IPS DF 4.7 (cell line): ENCODE data around the gene SLC23A2.

Source experiments
- DNase-seq: peaks from one replicate; pipeline ENCODE4 v3.0.0-alpha.2; 2013; ENCODE audit warnings: low spot score; ENCODE audit errors: extremely low read depth

SLC23A2 gene

DNA sequence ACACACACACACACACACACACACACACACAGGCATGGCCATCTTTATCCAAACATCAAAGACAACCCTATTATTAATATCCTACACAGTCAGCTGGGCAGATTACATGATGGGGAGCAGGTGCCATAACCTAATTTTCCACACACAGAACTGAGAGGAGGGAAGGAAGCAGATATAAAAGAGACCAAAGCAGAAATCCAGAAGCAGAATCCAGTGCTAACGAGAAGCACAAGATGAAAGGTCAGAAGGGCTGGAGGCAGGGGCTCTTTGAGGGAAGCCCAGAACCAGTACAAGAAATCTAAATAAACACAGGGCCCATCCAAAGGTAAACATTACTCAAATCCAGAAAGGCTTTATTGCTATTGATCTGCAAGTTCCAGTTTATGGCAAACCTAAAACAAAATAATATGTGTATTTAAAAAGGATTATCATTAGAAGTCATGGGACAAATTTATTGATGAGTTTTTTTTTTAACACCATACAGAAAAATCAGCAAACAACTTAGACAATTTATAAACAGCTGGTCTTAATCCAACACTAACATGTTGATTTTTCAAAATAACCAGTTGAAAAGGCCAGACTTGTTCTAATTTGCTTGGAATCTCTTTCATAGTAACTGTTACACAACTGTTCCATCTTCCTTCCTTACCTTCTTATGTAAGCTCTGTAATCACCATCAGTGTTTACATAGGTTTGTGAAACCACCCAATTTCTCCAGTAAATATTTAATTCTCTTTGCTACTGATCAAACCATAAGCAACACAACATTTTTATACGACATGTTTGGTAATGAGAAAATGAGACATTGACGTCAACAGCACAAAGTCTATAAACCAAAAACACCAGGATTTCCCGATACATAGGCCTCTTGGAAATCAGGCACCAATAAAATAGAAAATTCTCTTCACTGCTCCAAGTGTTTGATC is 34.2 kb downstream of the SLC23A2 start:
- no peak for DNase-seq

DNA sequence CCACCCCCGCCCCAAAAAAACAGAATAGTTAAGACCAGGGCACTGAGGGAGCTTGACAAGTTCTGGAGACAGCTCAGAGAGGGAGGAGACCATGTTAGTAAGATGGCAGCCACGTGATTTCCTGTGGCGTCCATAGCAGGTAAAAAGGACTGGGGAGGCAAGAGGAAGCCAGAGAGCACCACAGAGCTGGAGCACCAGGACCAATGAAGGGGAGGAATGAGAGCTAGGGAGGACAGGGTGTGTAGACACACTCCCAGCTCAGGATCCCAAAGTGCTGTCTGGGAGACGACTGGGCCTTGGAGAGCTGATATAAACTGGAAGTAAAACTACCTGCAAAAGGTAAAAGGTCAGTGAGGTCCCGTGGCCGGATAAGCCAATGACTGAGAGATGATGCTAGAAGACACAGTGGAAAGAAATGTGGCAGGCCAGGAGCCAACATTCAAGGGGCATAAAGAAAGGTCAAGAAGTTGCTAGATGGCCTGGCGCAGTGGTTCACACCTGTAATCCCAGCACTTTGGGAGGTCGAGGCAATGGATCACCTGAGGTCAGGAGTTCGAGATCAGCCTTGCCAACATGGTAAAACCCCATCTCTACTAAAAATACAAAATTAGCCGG is 39.0 kb downstream of the SLC23A2 start:
- no peak for DNase-seq

DNA sequence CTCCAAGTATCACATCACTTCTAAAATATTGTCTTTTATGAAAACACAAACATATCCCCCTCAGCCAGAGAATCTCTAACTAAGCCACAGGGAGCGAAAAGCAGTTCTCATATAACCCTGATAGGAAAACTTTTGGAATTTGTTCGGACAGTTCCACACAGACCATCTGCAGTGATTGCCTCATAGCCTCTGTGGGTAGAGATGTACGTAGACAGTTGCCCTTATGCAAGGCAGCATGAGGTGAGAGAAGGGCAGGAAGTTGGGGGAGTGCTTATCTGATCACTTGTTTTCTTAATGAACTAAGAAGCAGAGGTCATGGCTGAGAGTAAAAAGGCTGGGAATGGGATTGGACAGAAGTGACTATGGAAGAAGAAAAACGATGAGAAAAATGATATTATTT is 39.6 kb downstream of the SLC23A2 start:
- no peak for DNase-seq

DNA sequence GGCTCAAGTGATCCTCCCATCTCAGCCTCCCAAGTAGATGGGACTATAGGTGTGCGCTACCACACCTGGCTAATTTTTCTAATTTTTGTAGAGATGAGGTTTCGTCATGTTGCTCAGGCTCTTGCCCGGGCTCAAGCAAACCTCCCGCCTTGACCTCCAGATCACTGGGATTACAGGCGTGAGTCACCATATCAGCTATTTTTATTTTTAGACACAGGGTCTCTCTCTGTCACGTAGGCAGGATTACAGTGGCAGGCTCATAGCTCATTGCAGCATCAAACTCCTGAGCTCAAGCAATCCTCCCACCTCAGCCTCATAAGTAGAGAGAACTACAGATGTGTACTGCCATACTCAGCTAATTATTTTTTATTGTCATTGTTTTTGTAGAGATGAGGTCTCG is 41.7 kb downstream of the SLC23A2 start:
- no peak for DNase-seq

DNA sequence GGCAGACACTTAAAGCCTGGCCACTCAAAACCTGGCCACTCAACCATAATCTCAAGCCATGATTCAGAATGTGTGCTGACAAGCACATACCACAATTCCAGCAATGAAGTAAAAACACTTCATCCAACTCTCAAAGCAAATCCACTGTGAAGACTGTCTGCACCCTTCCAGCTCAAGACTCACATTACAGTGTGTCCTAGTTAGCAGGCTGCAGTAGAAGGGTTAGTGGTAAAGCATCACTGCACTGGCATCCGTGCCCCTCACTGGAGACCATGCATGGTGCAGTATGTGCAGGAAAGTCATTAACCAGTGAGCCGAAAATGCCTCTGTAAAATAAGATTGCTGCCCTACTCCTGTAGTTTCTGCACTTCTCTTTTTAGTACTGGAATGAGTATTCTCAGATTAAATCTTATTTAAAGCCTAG is 43.4 kb downstream of the SLC23A2 start:
- DNase-seq, result no peak

DNA sequence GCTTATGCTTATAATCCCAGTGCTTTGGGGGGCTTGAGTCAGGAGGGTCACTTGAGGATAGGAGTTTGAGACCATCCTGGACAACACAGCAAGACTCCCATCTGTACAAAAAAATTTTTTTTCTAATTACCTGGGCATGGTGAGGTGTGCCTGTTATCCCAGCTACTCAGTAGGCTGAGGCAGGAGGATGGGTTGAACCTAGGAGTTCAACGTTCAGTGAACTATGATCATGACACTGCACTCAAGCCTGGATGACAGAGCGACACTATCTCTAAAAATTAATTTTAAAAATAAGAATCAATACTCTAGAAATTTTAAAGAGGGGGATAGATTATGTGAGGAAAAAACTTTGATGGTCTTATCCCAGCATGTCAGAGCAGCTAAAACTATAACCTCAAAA is 44.1 kb downstream of the SLC23A2 start:
- DNase-seq, result no peak

DNA sequence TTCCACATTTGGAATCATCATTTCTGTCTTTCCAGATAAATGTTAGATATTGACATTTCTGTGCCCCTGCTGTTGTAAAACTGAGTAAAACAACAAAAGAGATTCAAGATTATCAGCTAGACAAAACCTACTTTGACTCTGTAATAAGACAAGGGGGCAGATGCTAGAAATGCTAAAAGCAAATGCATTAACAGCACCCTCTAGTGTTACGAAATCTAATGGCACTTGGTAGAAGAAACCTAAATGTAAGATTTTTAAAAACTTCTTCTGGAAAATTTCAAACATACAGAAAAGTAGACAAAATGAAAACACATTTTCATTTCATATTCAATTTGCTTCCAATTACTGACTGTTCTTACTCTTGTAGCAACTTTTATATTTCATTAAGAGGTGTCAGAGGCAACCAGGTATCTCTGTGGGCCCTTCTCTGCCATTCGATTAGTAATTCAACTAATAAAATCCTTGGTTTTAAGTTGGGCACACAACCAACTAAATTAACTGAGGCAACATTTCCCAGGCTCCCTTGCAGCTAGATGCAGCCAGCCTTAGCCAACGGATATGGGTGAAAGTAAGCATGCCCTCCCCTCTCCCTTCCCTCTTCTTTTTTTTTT is 45.0 kb downstream of the SLC23A2 start:
- no peak for DNase-seq

DNA sequence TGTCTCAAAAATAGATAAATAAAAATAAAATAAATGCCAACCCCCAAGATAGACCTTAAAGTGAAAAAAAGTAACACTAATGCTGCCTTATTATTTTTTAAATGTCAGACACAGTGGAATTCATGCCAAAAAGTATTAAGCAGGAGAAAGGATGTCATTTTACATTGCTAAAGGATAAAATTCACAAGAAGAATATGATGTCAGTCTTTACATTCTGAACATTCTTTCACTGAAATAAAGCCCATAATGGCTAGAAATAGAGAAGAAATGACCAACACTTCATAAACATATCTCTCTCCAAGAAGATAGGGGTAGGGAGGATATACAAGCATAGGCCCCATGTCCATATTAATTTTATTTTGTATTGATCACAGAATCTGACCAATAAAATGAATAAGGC is 47.4 kb downstream of the SLC23A2 start:
- DNase-seq, result no peak

DNA sequence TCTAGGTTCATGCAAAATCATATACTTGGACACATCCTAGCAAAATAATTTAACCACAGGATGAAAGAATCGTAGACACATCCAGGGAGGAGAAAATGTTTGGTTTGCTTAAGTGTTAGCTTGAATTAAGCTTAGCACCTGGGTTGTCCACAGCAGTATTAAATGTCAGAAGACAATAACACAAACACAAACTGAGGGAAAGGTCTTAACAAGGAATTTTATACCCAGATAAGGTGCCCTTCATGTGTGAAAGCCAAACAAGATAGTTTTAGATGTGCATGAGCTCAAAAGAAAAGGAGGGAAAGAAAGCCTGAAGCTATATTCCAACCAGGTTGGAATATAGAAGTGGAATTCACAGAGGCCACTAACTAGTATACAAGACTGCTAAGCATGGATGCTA is 49.1 kb downstream of the SLC23A2 start:
- no peak for DNase-seq

DNA sequence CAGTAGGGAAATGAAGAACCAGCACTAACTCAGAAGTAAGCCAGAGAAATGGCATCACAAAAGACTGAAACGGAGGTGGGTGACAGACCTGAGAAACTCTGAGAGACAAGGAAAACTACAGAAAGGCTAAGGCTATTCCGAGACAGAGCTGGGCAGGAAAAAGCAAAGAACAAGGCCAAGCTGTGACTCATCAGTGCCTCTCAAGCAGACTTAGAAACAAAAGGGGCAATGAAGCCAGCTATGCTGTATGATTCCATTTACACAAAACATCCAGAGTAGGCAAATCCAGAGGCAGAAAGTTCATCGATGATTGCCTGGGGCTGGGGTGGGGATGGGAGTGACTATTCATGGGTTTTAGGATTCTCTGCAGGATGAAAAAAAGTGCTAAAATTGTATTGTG is 50.0 kb downstream of the SLC23A2 start:
- DNase-seq, result no peak

DNA sequence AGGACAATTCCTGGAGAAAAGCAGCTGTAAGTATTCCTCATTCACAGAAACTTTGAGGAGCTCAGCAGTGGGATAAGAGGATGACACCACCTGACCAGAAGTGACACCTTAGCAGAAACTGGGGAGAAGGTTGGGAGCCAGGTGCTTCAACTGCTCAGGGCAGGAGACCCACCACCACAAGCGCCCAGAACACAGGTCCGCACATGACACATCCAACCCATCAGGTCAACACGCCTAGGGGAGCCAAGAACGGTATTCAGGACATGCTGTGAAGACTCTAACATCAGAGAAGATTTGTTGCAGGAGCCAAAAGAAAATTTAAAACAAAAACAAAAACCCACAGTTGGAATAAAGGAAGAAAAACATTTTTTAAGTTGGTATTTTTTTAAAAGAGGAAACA is 50.5 kb downstream of the SLC23A2 start:
- DNase-seq, result no peak

DNA sequence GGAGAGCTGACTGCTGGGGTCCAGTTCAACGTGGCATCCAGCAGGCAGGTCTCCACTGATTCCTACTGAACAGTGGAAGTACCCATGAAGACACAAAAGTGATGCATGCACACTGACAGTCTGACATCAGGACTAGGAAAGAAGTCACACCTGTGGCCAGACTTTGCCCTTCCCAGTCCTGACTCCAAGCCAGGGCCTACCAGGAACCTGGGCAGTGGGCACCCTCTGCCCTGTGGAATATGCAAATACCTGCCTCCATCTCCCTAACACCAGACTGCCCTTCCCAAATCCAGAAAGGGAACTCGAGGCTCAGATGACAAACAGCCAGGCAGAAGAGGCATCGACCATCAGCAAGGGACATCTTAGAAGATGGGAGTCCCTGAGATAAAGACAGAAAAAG is 50.9 kb downstream of the SLC23A2 start:
- DNase-seq, result no peak

DNA sequence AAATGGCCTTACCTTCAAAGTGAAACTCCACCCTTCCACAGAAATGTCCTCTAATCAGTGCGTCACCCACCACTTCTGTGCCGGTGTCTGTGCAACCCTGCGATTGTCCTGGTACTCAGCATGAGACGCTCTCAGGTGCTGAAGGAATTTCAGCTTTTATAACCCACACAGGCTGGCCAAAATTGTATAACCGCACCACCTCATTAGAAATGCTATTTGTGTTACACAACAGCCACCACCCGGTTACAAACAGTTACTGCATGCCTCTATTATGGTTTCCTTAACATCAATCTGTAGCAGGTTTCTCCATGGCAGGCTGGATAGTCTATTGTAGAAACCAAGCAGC is 51.5 kb downstream of the SLC23A2 start:
- no peak for DNase-seq

DNA sequence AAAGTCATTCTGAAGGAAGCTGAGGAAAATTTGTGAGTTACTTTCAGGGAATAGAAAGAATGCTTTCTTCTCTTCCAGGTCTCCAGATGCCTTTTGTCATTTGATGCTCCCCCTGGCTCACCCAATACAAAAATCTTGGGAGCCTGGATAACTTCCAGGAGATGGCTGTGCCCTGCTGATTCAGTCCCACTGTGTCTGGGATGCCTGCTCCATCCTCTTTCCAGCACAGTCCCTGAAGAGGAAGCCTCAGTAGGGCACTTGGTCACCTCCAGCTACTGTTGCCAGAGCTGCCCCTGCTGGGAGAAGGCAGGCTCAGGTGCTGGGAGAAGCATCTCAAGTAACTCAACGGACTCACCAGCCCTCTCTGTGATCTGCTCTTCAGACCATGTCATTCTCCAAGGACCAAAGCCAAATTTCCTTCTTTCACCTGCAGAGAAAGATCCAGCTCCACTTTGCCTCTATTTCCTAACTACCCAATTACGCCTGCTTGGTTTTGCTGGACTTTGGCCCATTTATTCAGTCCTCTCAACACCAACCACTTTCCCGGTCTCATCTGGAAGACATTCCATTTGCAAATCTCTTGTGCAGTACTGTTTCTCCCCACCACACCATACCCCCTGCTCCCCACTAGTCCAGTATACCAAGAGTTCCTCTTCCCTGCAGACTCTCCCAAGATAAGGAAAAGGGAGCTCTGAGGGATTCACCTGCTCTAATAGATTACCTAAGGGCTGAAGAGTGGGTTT is 53.3 kb downstream of the SLC23A2 start:
- no peak for DNase-seq

DNA sequence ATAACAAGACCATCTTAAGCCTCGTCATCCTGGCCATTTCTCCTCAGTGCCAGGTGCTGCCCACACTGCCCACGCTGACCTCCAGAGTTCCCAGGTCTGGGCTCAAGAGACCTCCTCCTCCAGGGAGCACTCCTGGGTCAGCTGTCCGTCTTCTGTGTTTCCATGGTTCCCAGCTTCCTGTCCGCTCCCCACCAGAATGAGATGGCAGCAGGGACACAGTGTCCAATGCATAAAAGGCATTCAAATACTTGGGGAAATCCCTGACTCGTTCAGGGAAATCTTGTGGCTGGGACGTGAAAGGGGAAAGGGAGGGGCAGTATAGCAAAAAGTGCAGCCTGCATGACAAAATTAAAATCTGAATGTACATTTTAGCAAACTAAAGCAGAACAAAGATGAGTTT is 54.3 kb downstream of the SLC23A2 start:
- DNase-seq, result no peak

DNA sequence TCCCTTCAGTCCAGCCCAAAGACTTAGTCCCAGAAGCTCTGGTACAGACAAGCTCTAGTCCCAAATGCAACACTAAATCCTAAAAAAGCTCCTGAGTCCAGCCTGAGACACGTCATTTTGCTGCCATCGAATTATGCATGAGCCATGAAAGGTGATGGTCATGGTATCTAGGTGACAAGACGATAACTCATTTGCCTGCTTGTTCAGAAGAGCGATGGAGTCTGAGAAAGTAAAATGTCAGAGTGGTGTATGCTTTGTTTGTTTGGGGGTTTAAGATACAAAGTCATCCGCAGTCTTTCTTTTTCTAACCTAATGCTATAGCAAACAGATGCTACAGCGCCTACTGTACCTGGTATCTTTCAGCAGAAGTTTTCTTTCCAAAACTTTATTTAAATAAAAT is 54.7 kb downstream of the SLC23A2 start:
- no peak for DNase-seq

DNA sequence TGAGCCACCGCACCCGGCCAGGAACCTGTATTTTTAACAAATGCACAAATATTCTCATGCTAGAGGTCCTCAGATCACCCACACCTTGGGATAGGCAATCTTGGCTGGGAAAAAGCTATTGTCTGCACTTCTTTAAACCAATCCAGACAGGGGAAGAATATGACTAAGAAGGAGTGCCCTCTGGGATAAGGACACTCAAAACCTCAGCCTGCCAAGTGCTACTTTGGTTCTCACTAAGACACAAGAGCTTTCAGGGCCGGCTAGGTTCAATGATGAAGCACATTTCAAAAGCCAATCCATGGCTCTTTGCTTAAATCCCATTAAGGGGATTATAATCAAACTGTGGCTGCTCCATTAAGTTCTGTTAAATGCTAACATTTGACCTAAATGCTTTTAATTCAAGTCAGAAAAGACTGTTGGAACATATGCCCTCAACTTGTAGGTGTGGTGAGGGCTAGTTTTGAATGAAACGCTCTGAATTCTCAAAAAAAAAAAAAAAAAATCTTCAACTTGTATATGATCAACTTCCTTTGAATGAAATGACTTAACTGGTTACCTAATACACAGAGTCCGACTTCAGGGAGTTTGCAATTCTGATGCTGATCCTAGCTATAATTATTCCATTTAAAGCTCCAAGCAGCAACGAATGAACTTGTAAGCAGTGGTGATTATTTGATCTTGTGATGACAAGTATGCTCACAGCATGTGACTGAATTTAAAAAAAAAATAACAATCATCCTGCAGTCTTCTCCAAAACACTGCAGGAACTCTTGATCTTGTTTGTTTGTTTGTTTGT is 56.6 kb downstream of the SLC23A2 start:
- DNase-seq, result no peak

DNA sequence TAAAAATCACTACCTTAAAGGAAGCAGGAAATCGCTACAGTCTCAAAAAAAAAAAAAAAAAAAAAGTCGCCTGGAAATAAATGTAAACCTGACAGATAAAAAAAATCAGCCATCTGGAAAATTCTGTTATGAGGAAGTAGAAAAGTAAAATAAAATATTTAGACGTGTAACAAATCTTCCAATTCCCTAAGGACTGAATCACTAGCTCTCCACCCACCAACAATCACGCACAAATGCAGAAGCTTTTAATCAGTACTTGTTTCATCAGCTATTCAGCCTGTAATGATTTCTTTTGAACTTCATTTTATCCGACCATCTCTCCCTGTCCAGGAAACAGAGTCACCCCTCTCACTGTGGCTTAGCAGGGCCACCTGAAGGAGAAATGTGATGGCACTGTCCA is 59.0 kb downstream of the SLC23A2 start:
- DNase-seq, result no peak

DNA sequence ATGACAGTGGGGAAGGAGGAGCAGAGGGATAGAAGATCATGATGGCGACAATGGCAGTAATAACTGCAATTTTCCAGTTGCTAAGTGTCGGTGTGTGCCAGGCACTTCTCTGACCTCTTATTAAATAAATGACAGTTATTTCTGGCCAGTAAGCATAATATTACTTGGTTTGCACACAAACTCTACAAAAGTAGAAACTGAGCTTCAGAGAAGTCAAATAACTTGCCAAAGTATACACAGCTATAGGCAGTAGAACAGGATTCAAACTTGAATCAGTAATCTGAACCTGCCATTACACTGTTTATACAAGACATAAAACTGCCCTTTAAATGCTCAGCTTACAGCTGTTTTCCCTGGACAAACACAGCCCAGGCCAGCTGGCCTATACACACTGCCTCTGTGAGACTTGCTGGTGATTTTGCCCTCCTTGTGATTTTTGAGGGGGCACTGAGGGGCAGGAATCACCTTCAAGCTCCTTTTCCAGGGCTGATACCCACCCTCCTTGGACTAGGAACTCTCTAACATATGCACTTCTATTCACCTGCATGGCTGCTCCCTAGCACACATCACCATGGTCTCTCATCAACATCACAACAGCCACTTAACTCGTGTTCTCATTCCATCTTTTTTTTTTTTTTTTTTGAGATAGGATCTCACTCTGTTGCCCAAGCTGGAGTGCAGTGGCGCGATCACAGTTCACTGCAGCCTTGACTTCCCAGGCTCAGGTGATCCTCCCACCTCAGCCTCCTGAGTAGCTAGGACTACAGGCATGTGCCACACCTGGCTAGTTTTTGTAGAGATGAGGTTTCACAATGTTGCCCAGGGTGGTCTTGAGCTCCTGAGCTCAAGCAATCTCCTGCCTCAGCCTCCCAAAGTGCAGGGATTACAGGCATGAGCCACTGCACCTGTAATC is 63.6 kb downstream of the SLC23A2 start:
- no peak for DNase-seq

DNA sequence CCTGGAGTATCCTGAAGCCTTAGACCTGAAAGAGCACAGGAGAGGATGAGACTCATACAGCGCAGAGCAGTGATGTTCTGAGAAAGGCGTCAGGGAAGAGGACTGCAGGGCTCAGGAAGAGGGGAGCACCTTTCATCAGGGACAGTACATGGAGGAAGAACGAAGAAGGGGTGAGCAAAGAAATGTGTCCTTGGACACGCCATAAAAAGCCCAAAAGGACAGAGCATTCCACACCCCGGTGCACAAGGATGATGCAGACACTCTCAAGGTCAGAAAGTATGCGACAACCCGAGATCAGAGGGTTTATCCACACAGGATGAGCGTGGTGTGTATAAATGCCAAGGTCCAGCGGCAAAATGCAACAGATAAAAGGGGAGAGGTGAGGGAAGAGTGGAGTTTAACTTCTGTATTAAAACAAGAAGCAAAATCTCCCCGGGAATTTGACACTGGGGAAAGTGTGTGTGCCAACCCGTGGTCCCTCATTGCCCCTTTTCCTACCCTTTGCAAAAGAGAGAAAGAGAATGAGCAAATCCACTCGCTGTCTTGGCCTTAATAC is 64.4 kb downstream of the SLC23A2 start:
- no peak for DNase-seq
